Measurements from ENCODE around the gene NIT1.

NIT1 gene

GRCh38 chr1:161133220-161133740, 15.4 kb downstream of the NIT1 start:
- Histone ChIP-seq H3K9me3 (ENCODE audit: control insufficient read depth, insufficient read depth, low read length) (no peaks in the 10 kb centered on the region), H3K36me3 (ENCODE audit: insufficient read depth, low read length) (peaks cover 11% of the 10 kb centered on the region; the same call in 1 of the 2 replicates), H3K9ac (ENCODE audit: low read depth, low read length) (peak overlapping the region; percentile 76), H3K4me1 (ENCODE audit: insufficient read depth, low read length) (peaks cover 8% of the 10 kb centered on the region; the same call in 1 of the 2 replicates)

GRCh38 chr1:161137881-161138280, 20.0 kb downstream of the NIT1 start:
- Histone ChIP-seq H3K4me1 (ENCODE audit: insufficient read depth, low read length) (no peaks in the 10 kb centered on the region), H3K36me3 (ENCODE audit: insufficient read depth, low read length) (no peaks in the 10 kb centered on the region), H3K9ac (ENCODE audit: low read depth, low read length) (no peak overlapping the region), H3K9me3 (ENCODE audit: control insufficient read depth, insufficient read depth, low read length) (no peaks in the 10 kb centered on the region)

GRCh38 chr1:161138431-161138830, 20.5 kb downstream of the NIT1 start:
- H3K36me3 ChIP-seq (ENCODE audit: insufficient read depth, low read length): no peaks in the 10 kb centered on the region
- H3K4me1 ChIP-seq (ENCODE audit: insufficient read depth, low read length): no peaks in the 10 kb centered on the region
- no peak overlapping the region for H3K9ac ChIP-seq (ENCODE audit: low read depth, low read length)
- no peaks in the 10 kb centered on the region for H3K9me3 ChIP-seq (ENCODE audit: control insufficient read depth, insufficient read depth, low read length)

GRCh38 chr1:161139766-161140165, 21.9 kb downstream of the NIT1 start:
- Histone ChIP-seq H3K9ac (ENCODE audit: low read depth, low read length) (no peak overlapping the region), H3K9me3 (ENCODE audit: control insufficient read depth, insufficient read depth, low read length) (no peaks in the 10 kb centered on the region), H3K36me3 (ENCODE audit: insufficient read depth, low read length) (no peaks in the 10 kb centered on the region), H3K4me1 (ENCODE audit: insufficient read depth, low read length) (no peaks in the 10 kb centered on the region)

- Histone ChIP-seq H3K9me3 (ENCODE audit: control insufficient read depth, insufficient read depth, low read length) (no peaks in the 10 kb centered on the region), H3K4me1 (ENCODE audit: insufficient read depth, low read length) (no peaks in the 10 kb centered on the region), H3K36me3 (ENCODE audit: insufficient read depth, low read length) (no peaks in the 10 kb centered on the region), H3K9ac (ENCODE audit: low read depth, low read length) (no peak overlapping the region)
Measured at GRCh38 chr1:161140755-161141400, 23.0 kb downstream of the NIT1 start.

- Histone ChIP-seq H3K9ac (ENCODE audit: low read depth, low read length) (no peak overlapping the region), H3K9me3 (ENCODE audit: control insufficient read depth, insufficient read depth, low read length) (no peaks in the 10 kb centered on the region), H3K4me1 (ENCODE audit: insufficient read depth, low read length) (no peaks in the 10 kb centered on the region), H3K36me3 (ENCODE audit: insufficient read depth, low read length) (no peaks in the 10 kb centered on the region)
Measured at GRCh38 chr1:161145832-161146231, 27.9 kb downstream of the NIT1 start.

GRCh38 chr1:161153176-161153575, 35.3 kb downstream of the NIT1 start:
- H3K36me3 ChIP-seq (ENCODE audit: insufficient read depth, low read length): no peaks in the 10 kb centered on the region
- H3K9ac ChIP-seq (ENCODE audit: low read depth, low read length): peak overlapping the region; percentile 89; the same call in 1 of the 2 replicates
- no peaks in the 10 kb centered on the region for H3K4me1 ChIP-seq (ENCODE audit: insufficient read depth, low read length)
- no peaks in the 10 kb centered on the region for H3K9me3 ChIP-seq (ENCODE audit: control insufficient read depth, insufficient read depth, low read length)

- no peaks in the 10 kb centered on the region for H3K9me3 ChIP-seq (ENCODE audit: control insufficient read depth, insufficient read depth, low read length)
- H3K4me1 ChIP-seq (ENCODE audit: insufficient read depth, low read length): no peaks in the 10 kb centered on the region
- H3K36me3 ChIP-seq (ENCODE audit: insufficient read depth, low read length): no peaks in the 10 kb centered on the region
- H3K9ac ChIP-seq (ENCODE audit: low read depth, low read length): peak within 1 kb of the TSS; percentile 89
Measured at GRCh38 chr1:161153682-161154337, 35.9 kb downstream of the NIT1 start, which contains the start of gene UFC1. Gene UFC1 (plus strand): TSS chr1:161153978. CDS start chr1:161153998, 20 bp downstream.

GRCh38 chr1:161157867-161158266, 40.0 kb downstream of the NIT1 start:
- Histone ChIP-seq H3K9ac (ENCODE audit: low read depth, low read length) (no peak overlapping the region), H3K9me3 (ENCODE audit: control insufficient read depth, insufficient read depth, low read length) (no peaks in the 10 kb centered on the region), H3K36me3 (ENCODE audit: insufficient read depth, low read length) (no peaks in the 10 kb centered on the region), H3K4me1 (ENCODE audit: insufficient read depth, low read length) (no peaks in the 10 kb centered on the region)

GRCh38 chr1:161158316-161159010, 40.6 kb downstream of the NIT1 start:
- H3K4me1 ChIP-seq (ENCODE audit: insufficient read depth, low read length): no peaks in the 10 kb centered on the region
- H3K36me3 ChIP-seq (ENCODE audit: insufficient read depth, low read length): no peaks in the 10 kb centered on the region
- no peaks in the 10 kb centered on the region for H3K9me3 ChIP-seq (ENCODE audit: control insufficient read depth, insufficient read depth, low read length)
- H3K9ac ChIP-seq (ENCODE audit: low read depth, low read length): peak overlapping the region; percentile 57; the same call in 1 of the 2 replicates

- H3K36me3 ChIP-seq (ENCODE audit: insufficient read depth, low read length): no peaks in the 10 kb centered on the region
- H3K9ac ChIP-seq (ENCODE audit: low read depth, low read length): peak within 1 kb of the TSS; percentile 57
Measured at GRCh38 chr1:161159087-161159912, 41.4 kb downstream of the NIT1 start, which contains the start of gene USP21. Gene USP21 (plus strand): TSS chr1:161159500. CDS start chr1:161160641, 1,141 bp downstream.

GRCh38 chr1:161159913-161160243, 42.0 kb downstream of the NIT1 start:
- Histone ChIP-seq H3K9ac (ENCODE audit: low read depth, low read length) (peak overlapping the region; percentile 57), H3K4me1 (ENCODE audit: insufficient read depth, low read length) (no peaks in the 10 kb centered on the region), H3K36me3 (ENCODE audit: insufficient read depth, low read length) (no peaks in the 10 kb centered on the region), H3K9me3 (ENCODE audit: control insufficient read depth, insufficient read depth, low read length) (no peaks in the 10 kb centered on the region)

More at GRCh38 chr1:161159087-161159912, 41.4 kb downstream of the NIT1 start, which contains the start of gene USP21:
- Histone ChIP-seq H3K4me1 (ENCODE audit: insufficient read depth, low read length) (no peaks in the 10 kb centered on the region), H3K9me3 (ENCODE audit: control insufficient read depth, insufficient read depth, low read length) (no peaks in the 10 kb centered on the region)

- Histone ChIP-seq H3K9ac (ENCODE audit: low read depth, low read length) (no peak overlapping the region), H3K36me3 (ENCODE audit: insufficient read depth, low read length) (no peaks in the 10 kb centered on the region), H3K9me3 (ENCODE audit: control insufficient read depth, insufficient read depth, low read length) (no peaks in the 10 kb centered on the region), H3K4me1 (ENCODE audit: insufficient read depth, low read length) (peaks cover 4% of the 10 kb centered on the region; the same call in 1 of the 2 replicates)
Measured at GRCh38 chr1:161160671-161161145, 42.8 kb downstream of the NIT1 start.

GRCh38 chr1:161161652-161162051, 43.7 kb downstream of the NIT1 start:
- Histone ChIP-seq H3K4me1 (ENCODE audit: insufficient read depth, low read length) (peaks cover 4% of the 10 kb centered on the region; the same call in 1 of the 2 replicates), H3K9me3 (ENCODE audit: control insufficient read depth, insufficient read depth, low read length) (no peaks in the 10 kb centered on the region), H3K36me3 (ENCODE audit: insufficient read depth, low read length) (no peaks in the 10 kb centered on the region), H3K9ac (ENCODE audit: low read depth, low read length) (no peak overlapping the region)
